HepG2 (cell line): ENCODE results near the gene NLRP11.

Experiments used
- POLR2AphosphoS5 ChIP-seq: IDR thresholded peaks from 2 replicates; pipeline ENCODE4 v1.6.1; 2012; ENCODE audit warnings: low read depth, low read length
- SUZ12 ChIP-seq: fragments of 150-350 bp; IDR thresholded peaks from 2 replicates; pipeline ENCODE4 v1.6.1; 2014; ENCODE audit warnings: low read depth, low read length
- TF ChIP-seq, protein P1 (sequence below): sonication (generic); formaldehyde crosslinking; IDR thresholded peaks from 2 replicates; pipeline ENCODE4 v1.4.0; 2020; ENCODE audit warnings: missing genetic modification reagents, borderline replicate concordance

DNA sequence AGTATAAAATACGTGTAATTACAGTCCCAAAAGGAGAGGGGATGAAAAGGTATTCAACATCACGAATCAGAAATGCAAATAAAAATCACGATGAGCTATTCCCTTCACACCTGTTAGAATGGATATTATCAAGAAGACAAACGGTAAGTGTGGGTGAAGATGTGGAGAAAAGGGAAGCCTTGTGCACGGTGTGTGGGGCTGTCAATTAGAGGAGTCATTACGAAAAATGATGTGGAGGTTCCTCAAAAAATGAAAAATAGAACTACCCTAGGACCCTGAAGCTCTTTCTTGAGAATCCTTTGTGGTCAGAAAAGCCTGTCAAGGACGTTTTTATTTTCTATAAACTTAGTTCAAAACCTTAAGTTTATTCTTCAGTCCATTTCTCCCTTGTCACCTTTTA lies 19.4 kb downstream of the NLRP11 start:
- TF ChIP-seq, protein P1, sequence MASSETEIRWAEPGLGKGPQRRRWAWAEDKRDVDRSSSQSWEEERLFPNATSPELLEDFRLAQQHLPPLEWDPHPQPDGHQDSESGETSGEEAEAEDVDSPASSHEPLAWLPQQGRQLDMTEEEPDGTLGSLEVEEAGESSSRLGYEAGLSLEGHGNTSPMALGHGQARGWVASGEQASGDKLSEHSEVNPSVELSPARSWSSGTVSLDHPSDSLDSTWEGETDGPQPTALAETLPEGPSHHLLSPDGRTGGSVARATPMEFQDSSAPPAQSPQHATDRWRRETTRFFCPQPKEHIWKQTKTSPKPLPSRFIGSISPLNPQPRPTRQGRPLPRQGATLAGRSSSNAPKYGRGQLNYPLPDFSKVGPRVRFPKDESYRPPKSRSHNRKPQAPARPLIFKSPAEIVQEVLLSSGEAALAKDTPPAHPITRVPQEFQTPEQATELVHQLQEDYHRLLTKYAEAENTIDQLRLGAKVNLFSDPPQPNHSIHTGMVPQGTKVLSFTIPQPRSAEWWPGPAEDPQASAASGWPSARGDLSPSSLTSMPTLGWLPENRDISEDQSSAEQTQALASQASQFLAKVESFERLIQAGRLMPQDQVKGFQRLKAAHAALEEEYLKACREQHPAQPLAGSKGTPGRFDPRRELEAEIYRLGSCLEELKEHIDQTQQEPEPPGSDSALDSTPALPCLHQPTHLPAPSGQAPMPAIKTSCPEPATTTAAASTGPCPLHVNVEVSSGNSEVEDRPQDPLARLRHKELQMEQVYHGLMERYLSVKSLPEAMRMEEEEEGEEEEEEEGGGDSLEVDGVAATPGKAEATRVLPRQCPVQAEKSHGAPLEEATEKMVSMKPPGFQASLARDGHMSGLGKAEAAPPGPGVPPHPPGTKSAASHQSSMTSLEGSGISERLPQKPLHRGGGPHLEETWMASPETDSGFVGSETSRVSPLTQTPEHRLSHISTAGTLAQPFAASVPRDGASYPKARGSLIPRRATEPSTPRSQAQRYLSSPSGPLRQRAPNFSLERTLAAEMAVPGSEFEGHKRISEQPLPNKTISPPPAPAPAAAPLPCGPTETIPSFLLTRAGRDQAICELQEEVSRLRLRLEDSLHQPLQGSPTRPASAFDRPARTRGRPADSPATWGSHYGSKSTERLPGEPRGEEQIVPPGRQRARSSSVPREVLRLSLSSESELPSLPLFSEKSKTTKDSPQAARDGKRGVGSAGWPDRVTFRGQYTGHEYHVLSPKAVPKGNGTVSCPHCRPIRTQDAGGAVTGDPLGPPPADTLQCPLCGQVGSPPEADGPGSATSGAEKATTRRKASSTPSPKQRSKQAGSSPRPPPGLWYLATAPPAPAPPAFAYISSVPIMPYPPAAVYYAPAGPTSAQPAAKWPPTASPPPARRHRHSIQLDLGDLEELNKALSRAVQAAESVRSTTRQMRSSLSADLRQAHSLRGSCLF (CRISPR knock-in tag), result no peak
- no peak for TF ChIP-seq POLR2AphosphoS5
- no peak for TF ChIP-seq SUZ12
